A549 (cell line): ENCODE results near the gene NRDE2. TPM values are rescaled to one million over a fixed set of nuclear protein-coding genes. Genes with fewer than 3 reads are reported as not detected.
A peak's percentile ranks its signal among the peaks of the same experiment; 100 is the strongest.

ENCODE experiments used
- ATAC-seq, 2 experiments: fragments of 200-7000 bp in 1 of 2; fragments of >200 bp in 1 of 2; cut with Nextera tagmentation in 1 of 2; cut with Tn5 transposase in 1 of 2; 3 replicates each; pipeline versions ENCODE4 v1.8.0 to v1.9.1; 2018 to 2020; ENCODE audit warnings: mild to moderate bottlenecking in 1 of 2, moderate library complexity in 1 of 2
- CTCF ChIA-PET: fragments of 300-600 bp; sonication (Branson Sonifier 250); formaldehyde crosslinking; extraction: SDS; loops from one replicate; lab custom pipeline; 2021; ENCODE audit warnings: antibody characterized with exemption, inconsistent platforms; lab: Yijun Ruan, JAX
- POLR2A ChIA-PET: fragments of 350-600 bp; formaldehyde crosslinking; extraction: SDS; loops from one replicate; lab custom pipeline; 2021; ENCODE audit warnings: antibody characterized with exemption, inconsistent platforms; lab: Yijun Ruan, JAX
- DNase-seq, 2 experiments: peaks; one replicate each; pipeline versions ENCODE4 v3.0.0 to v3.0.0-alpha.2; 2011 to 2016; ENCODE audit warnings: low read depth in 1 of 2, low spot score in 1 of 2
- FAIRE-seq: peaks from 2 replicates; lab custom pipeline; 2011; peaks lifted over from hg19 to GRCh38; lab: Jason Lieb, UNC
- H3K27ac ChIP-seq, 2 experiments: fragments of >200 bp; sonication (Bioruptor Twin); formaldehyde crosslinking; 3 replicates each; pipeline ENCODE4 v1.5.1; 2016 to 2017
- H3K4me1 ChIP-seq: fragments of >200 bp; sonication (Bioruptor Twin); formaldehyde crosslinking; 3 replicates; pipeline ENCODE4 v1.6.1; 2016
- H3K4me2 ChIP-seq: fragments of >200 bp; sonication (Bioruptor Twin); formaldehyde crosslinking; 3 replicates; pipeline ENCODE4 v1.6.1; 2016
- H3K4me3 ChIP-seq: fragments of >200 bp; sonication (Bioruptor Twin); formaldehyde crosslinking; 3 replicates; pipeline ENCODE4 v1.5.1; 2016
- H3K9me3 ChIP-seq: fragments of >200 bp; sonication (Bioruptor Twin); formaldehyde crosslinking; 3 replicates; pipeline ENCODE4 v1.6.1; 2016
- BHLHE40 ChIP-seq: IDR thresholded peaks from 2 replicates; pipeline ENCODE4 v1.6.1; 2012; ENCODE audit warnings: low read depth, low read length, inconsistent platforms
- CEBPB ChIP-seq, 2 experiments: fragments of >200 bp in 1 of 2; sonication (Bioruptor Twin) in 1 of 2; formaldehyde crosslinking in 1 of 2; IDR thresholded peaks; 2 replicates each; pipeline ENCODE4 v1.6.1; 2012 to 2016
- CHD4 ChIP-seq: fragments of 200-600 bp; sonication (generic); IDR thresholded peaks from 2 replicates; pipeline ENCODE4 v1.6.1; 2016; ENCODE audit warnings: antibody characterized with exemption, mild to moderate bottlenecking, borderline replicate concordance
- FOSB ChIP-seq: fragments of 250-450 bp; sonication (Bioruptor Pico); IDR thresholded peaks from 2 replicates; pipeline ENCODE4 v1.5.0; 2020; ENCODE audit warnings: mild to moderate bottlenecking, moderate library complexity
- FOXS1 ChIP-seq: fragments of 250-450 bp; sonication (Bioruptor Pico); IDR thresholded peaks from 2 replicates; pipeline ENCODE4 v1.5.0; 2020; ENCODE audit warnings: mild to moderate bottlenecking, moderate library complexity
- HDAC2 ChIP-seq: fragments of 200-600 bp; sonication (generic); IDR thresholded peaks from 2 replicates; pipeline ENCODE4 v1.6.1; 2016
- HEYL ChIP-seq: fragments of 250-450 bp; sonication (Bioruptor Pico); IDR thresholded peaks from 2 replicates; pipeline ENCODE4 v1.8.0; 2021; ENCODE audit warnings: mild to moderate bottlenecking, moderate library complexity
- HOXA7 ChIP-seq: fragments of 250-450 bp; sonication (Bioruptor Pico); IDR thresholded peaks from 2 replicates; pipeline ENCODE4 v1.5.0; 2020; ENCODE audit warnings: mild to moderate bottlenecking, moderate library complexity
- HOXB13 ChIP-seq: fragments of 250-450 bp; sonication (Bioruptor Pico); IDR thresholded peaks from 2 replicates; pipeline ENCODE4 v1.5.0; 2020; ENCODE audit warnings: low read depth, mild to moderate bottlenecking, moderate library complexity
- HOXB5 ChIP-seq: fragments of 250-450 bp; sonication (Bioruptor Pico); IDR thresholded peaks from 2 replicates; pipeline ENCODE4 v1.5.0; 2020; ENCODE audit warnings: mild to moderate bottlenecking, moderate library complexity
- JUN ChIP-seq, 2 experiments: fragments of >200 bp; sonication (Bioruptor Twin); formaldehyde crosslinking; IDR thresholded peaks; 2 replicates in 1 of 2; 3 replicates in 1 of 2; pipeline ENCODE4 v1.6.1; 2016 to 2017
- KDM1A ChIP-seq: fragments of 200-600 bp; sonication (generic); IDR thresholded peaks from 2 replicates; pipeline ENCODE4 v1.6.1; 2016; ENCODE audit warnings: low read depth, mild to moderate bottlenecking
- MAFK ChIP-seq: fragments of 450-650 bp; IDR thresholded peaks from 2 replicates; pipeline ENCODE4 v1.6.1; 2014; ENCODE audit not compliant: partially characterized antibody
- MAZ ChIP-seq: fragments of 150-350 bp; IDR thresholded peaks from 2 replicates; pipeline ENCODE4 v1.6.1; 2014; ENCODE audit warnings: antibody characterized with exemption, low read depth, low read length, borderline replicate concordance
- MYC ChIP-seq: IDR thresholded peaks from 2 replicates; pipeline ENCODE4 v1.6.1; 2012; ENCODE audit warnings: mild to moderate bottlenecking, inconsistent platforms, low read length, improper control_type of control experiment, borderline replicate concordance
- PHF8 ChIP-seq: fragments of 200-600 bp; sonication (generic); IDR thresholded peaks from 2 replicates; pipeline ENCODE4 v1.6.1; 2016; ENCODE audit warnings: low read depth, mild to moderate bottlenecking, antibody characterized with exemption, moderate library complexity, borderline replicate concordance
- POLR2A ChIP-seq: IDR thresholded peaks from 2 replicates; pipeline ENCODE4 v1.6.1; 2012; ENCODE audit warnings: mild to moderate bottlenecking, low read length
- RARB ChIP-seq: fragments of 250-450 bp; sonication (Bioruptor Pico); IDR thresholded peaks from 2 replicates; pipeline ENCODE4 v1.8.0; 2021; ENCODE audit warnings: mild to moderate bottlenecking, moderate library complexity
- SMC3 ChIP-seq: fragments of >200 bp; sonication (Bioruptor Twin); formaldehyde crosslinking; IDR thresholded peaks from 3 replicates; pipeline ENCODE4 v1.6.1; 2018; ENCODE audit warnings: inconsistent platforms
- ZC3H11A ChIP-seq: fragments of 450-650 bp; IDR thresholded peaks from 2 replicates; pipeline ENCODE4 v1.6.1; 2014; ENCODE audit warnings: antibody characterized with exemption, mild to moderate bottlenecking
- ZSCAN20 ChIP-seq: fragments of 250-450 bp; sonication (Bioruptor Pico); IDR thresholded peaks from 2 replicates; pipeline ENCODE4 v1.8.0; 2022; ENCODE audit warnings: mild to moderate bottlenecking, moderate library complexity
- WGBS: methylation state at CpG from one replicate; pipeline ENCODE4 v1.1.6; 2017; ENCODE audit errors: missing lambda C conversion rate; 5-methylcytosine and 5-hydroxymethylcytosine counted together
- polyA minus RNA-seq: library from RNA; depleted of rRNA, polyadenylated mRNA; stranded (reverse); fragments of >200 nt; gene quantifications from 2 replicates; pipeline ENCODE4 v1.2.3, GENCODE V29; 2011; rRNA and poly(A)+ RNA removed
- polyA plus RNA-seq, 4 experiments: library from polyadenylated mRNA; depleted of rRNA in 3 of 4; stranded (reverse); fragments of >200 nt; fragmentation: RNase III in 1 of 4; extraction: RNeasy Plus Mini Kit Qiagen cat#74134 plus additional on column Dnase treatment in 1 of 4; gene quantifications; 2 replicates in 3 of 4; 3 replicates in 1 of 4; pipeline ENCODE4 v1.2.3, GENCODE V29; 2011 to 2017
- TF ChIP-seq, protein P1 (sequence below): fragments of 250-450 bp; sonication (Bioruptor Pico); IDR thresholded peaks from 2 replicates; pipeline ENCODE4 v1.5.0; 2021; ENCODE audit warnings: mild to moderate bottlenecking, moderate library complexity, borderline replicate concordance
- TF ChIP-seq, protein P2 (sequence below): IDR thresholded peaks from 2 replicates; pipeline ENCODE4 v1.6.1; 2012

NRDE2 gene, protein sequence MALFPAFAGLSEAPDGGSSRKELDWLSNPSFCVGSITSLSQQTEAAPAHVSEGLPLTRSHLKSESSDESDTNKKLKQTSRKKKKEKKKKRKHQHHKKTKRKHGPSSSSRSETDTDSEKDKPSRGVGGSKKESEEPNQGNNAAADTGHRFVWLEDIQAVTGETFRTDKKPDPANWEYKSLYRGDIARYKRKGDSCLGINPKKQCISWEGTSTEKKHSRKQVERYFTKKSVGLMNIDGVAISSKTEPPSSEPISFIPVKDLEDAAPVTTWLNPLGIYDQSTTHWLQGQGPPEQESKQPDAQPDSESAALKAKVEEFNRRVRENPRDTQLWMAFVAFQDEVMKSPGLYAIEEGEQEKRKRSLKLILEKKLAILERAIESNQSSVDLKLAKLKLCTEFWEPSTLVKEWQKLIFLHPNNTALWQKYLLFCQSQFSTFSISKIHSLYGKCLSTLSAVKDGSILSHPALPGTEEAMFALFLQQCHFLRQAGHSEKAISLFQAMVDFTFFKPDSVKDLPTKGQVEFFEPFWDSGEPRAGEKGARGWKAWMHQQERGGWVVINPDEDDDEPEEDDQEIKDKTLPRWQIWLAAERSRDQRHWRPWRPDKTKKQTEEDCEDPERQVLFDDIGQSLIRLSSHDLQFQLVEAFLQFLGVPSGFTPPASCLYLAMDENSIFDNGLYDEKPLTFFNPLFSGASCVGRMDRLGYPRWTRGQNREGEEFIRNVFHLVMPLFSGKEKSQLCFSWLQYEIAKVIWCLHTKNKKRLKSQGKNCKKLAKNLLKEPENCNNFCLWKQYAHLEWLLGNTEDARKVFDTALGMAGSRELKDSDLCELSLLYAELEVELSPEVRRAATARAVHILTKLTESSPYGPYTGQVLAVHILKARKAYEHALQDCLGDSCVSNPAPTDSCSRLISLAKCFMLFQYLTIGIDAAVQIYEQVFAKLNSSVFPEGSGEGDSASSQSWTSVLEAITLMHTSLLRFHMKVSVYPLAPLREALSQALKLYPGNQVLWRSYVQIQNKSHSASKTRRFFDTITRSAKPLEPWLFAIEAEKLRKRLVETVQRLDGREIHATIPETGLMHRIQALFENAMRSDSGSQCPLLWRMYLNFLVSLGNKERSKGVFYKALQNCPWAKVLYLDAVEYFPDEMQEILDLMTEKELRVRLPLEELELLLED
- polyA plus RNA-seq (2011; rRNA removed): 12.7 and 14.7 TPM in 2 replicates
- polyA plus RNA-seq (2012; cell fraction: cytosol; rRNA removed): 7.6 and 7.7 TPM in 2 replicates
- polyA plus RNA-seq (2012; cell fraction: nucleus; rRNA removed): 14.7 and 24.3 TPM in 2 replicates
- polyA plus RNA-seq (2017; fragmentation: RNase III; extraction: RNeasy Plus Mini Kit Qiagen cat#74134 plus additional on column Dnase treatment): 10.2 to 12.5 TPM (median 11.6 TPM) in 3 replicates
- 17.8 and 23.2 TPM in 2 replicates for polyA minus RNA-seq

DNA sequence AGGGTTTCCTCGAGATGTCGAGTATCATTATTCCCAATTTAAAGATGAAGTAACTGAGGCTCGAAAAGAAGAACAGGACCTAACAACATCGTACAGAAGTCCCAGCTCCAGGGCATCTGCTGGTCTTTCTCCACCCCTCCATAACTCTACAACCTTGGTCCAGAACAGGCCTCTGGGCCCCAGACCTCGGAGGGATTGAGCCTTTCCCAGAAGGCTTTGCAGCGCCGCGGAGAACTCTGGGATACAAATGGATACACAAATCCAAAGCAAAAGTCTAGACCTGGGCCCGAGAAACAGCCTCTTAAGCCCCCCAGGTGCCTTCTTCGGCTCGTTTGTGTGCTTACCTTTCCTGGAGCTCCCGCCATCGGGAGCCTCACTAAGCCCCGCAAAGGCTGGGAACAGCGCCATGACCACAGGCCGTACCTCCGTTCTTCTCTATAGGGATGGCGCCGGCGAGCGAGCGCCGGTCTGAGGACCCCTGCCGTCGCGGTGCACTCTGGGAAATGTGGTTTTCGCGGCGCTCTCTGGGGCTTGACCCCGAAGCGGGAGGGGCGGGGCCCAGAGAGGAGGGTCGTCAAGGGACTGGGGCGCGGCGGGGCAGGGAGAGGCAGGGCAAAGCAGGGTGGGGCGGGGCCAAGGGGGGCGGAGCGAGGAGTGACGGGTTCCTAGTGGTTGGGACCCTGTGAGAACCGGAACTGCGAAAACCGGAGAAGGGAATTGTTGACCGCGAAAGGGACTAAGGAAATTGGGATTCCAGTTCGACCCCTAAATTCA is at the start of gene NRDE2:
Gene NRDE2 (minus strand): TSS at position 445 of the 774 bp plus-strand sequence. CDS start 37 bp downstream, at position 408.
- under 1% methylated on average over 25 of the region's 46 CpGs for WGBS
- H3K27ac ChIP-seq: peak within 1 kb of the TSS; percentile 91 to 93
- H3K4me1 ChIP-seq: peaks cover 8% of the 10 kb centered on the region; the same call in 1 of the 3 replicates
- DNase-seq: peak; percentile 84 to 97
- H3K4me3 ChIP-seq: peak within 1 kb of the TSS; percentile 50
- peak within 1 kb of the TSS; percentile 95 for H3K4me2 ChIP-seq
- CTCF ChIA-PET: interaction anchor here (1.3 to 1.5 kb wide), 2 partner anchors 30 to 78 kb away, joined by 4 to 5 read pairs; no protein-coding TSS in a partner anchor
- ATAC-seq: peak; percentile 98 to 99
- FAIRE-seq: no peak
- POLR2A ChIA-PET: interaction anchor here (1.0 to 1.5 kb wide), 2 partner anchors 52 to 66 kb away, joined by 3 to 4 read pairs; no protein-coding TSS in a partner anchor
- H3K9me3 ChIP-seq: no peaks in the 10 kb centered on the region
- TF ChIP-seq PHF8 (peak; percentile 83; the same call in 1 of the 2 replicates), SMC3 (no peak; the same call in 2 of the 3 replicates), HDAC2 (peak; percentile 88), FOXS1 (0 out of 2 replicates have a peak, but pooled peaks have one; percentile 27), POLR2A (peak; percentile 24; the same call in 1 of the 2 replicates), HOXB13 (0 out of 2 replicates have a peak, but pooled peaks have one; percentile 79), HOXB5 (CRISPR knock-in tag) (peak; percentile 65; the same call in 1 of the 2 replicates), MYC (peak; percentile 17; the same call in 1 of the 2 replicates), ZSCAN20 (CRISPR knock-in tag) (peak; percentile 57; the same call in 1 of the 2 replicates), JUN (IDR thresholded peaks at IDR 0.05) (peak; percentile 27 to 83; a peak in 3 of 5 replicates), KDM1A (peak; percentile 92), MAFK (no peak), RARB (CRISPR knock-in tag) (no peak)
- TF ChIP-seq, all 56 proteins: peak for 10

- Histone ChIP-seq H3K27ac (no peak overlapping the region), H3K9me3 (no peaks in the 10 kb centered on the region), H3K4me3 (no peak overlapping the region), H3K4me2 (no peak overlapping the region), H3K4me1 (peaks cover 11% of the 10 kb centered on the region; the same call in 2 of the 3 replicates)
- ATAC-seq: no peak
- FAIRE-seq: no peak
- ChIA-PET POLR2A (interaction anchor here (3.9 kb wide), 1 partner anchor 15 kb away, joined by 69 read pairs; the partner anchor contains the start of gene CALM1), CTCF (interaction anchor here (1.1 to 1.5 kb wide), 2 partner anchors 9 to 19 kb away, joined by 3 to 5 read pairs; no protein-coding TSS in a partner anchor)
- DNase-seq: no peak
- 80% methylated on average over 8 of the region's 8 CpGs for WGBS
- TF ChIP-seq HEYL: no peak
- TF ChIP-seq CEBPB (IDR thresholded peaks at IDR 0.05): no peak
- TF ChIP-seq, protein P1, sequence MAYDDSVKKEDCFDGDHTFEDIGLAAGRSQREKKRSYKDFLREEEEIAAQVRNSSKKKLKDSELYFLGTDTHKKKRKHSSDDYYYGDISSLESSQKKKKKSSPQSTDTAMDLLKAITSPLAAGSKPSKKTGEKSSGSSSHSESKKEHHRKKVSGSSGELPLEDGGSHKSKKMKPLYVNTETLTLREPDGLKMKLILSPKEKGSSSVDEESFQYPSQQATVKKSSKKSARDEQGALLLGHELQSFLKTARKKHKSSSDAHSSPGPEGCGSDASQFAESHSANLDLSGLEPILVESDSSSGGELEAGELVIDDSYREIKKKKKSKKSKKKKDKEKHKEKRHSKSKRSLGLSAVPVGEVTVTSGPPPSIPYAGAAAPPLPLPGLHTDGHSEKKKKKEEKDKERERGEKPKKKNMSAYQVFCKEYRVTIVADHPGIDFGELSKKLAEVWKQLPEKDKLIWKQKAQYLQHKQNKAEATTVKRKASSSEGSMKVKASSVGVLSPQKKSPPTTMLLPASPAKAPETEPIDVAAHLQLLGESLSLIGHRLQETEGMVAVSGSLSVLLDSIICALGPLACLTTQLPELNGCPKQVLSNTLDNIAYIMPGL (CRISPR knock-in tag): no peak
- no peak for TF ChIP-seq ZC3H11A
- TF ChIP-seq, protein P2, sequence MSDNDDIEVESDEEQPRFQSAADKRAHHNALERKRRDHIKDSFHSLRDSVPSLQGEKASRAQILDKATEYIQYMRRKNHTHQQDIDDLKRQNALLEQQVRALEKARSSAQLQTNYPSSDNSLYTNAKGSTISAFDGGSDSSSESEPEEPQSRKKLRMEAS: no peak
- no peak for TF ChIP-seq BHLHE40
- TF ChIP-seq MAZ: no peak
- TF ChIP-seq HOXA7 (CRISPR knock-in tag): no peak
- TF ChIP-seq HOXB5 (CRISPR knock-in tag): no peak
- no peak for TF ChIP-seq FOSB
- no peak for TF ChIP-seq SMC3
- TF ChIP-seq CHD4: no peak
Observed at GRCh38 chr14:90381011-90381786, 49.5 kb upstream of the NRDE2 start.
